ENCODE measurements around the gene COX4I1.

The COX4I1 gene

DNA sequence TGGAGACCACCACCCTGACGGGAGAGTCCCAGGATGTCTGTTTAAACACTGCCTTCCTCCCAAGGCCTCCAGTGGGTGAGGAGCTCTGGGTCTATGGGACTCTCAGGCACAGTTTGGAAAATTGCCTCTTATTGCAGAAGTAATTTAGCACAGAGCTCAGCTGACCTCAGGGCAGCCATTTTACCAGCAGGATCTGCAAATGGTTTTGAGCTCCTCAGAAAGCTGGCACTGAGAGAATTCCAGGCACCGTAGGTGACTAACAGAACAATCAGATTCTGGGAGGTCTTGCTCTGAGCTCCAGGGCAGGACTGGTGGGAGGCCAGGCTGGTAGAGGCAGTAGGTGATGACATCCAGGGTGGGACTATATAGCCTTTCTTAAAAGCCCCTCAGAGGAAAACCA, 31.3 kb upstream of the COX4I1 start:
- DNase-seq: no peak

DNA sequence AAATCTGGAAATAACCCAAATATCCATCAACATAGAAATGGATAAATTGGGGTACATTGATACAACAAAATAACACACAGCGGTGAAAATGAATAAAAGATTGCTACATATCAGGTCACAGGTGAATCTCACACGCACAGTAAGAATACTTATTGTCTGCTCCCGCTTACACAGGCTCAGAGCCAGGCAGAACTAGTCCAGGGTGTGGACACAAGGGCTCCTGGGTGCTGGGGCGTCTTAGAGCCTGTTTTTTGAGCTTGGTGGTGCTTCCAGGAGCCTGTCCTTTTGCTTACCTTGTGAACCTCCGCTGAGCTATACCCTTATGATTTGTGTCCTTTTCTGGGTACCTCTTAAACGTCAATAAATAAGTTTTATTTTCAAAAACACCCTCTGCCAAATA, 28.8 kb upstream of the COX4I1 start:
- no peak for DNase-seq

DNA sequence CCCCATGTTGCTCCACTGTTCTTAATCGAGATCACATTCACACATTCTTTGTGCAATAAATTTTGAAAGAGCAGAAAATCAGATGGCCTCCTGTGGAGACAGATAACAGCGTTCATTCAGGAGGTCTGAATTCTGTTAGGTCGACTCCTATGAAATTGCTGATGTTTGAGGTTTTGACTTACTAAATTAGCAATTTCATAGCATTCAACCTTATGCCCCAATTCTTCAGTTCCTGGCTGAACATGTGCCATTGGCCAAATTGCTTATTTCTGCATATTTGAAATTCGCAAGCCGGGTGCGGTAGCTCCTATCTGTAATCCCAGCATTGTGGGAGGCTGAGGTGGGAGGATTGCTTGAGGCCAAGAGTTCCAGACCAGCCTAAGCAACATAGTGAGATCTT, 26.5 kb upstream of the COX4I1 start:
- DNase-seq: no peak

DNA sequence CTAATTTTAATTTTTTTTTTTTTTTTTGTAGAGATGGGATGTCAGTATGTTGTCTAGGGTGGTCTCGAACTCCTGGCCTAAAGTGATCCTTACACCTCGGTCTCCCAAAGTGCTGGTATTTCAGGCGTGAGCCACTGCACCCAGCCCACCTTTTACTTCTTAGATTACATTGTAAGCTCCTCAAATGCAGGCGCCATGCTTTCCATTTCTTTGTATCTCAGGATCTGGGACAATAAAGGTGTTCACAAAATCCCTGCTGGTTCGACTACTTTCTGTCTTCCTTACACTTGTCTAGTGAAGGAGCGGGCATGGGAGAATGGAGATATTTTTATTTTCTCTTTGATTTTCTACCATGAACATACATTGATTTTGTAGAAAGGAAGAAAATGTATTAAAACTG, 25.4 kb upstream of the COX4I1 start:
- no peak for DNase-seq

DNA sequence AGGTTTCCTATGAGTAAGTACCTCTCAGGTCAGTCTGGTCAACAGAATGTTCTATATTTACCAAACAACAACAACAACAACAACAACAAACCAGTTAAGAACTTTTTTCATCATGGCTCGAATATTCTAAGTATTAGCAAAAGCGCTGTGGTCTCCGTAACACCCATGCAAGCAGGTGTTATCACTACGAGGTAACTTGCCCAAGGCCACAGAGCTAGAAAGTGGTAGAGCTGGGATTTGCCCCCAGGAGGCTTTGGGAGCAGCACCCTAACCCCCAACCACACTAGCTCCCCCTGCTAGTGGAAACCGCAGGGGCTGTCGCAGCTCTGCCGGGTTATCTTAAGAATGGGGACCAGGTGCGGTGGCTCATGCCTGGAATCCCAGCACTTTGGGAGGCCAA, 24.7 kb upstream of the COX4I1 start:
- DNase-seq: no peak

DNA sequence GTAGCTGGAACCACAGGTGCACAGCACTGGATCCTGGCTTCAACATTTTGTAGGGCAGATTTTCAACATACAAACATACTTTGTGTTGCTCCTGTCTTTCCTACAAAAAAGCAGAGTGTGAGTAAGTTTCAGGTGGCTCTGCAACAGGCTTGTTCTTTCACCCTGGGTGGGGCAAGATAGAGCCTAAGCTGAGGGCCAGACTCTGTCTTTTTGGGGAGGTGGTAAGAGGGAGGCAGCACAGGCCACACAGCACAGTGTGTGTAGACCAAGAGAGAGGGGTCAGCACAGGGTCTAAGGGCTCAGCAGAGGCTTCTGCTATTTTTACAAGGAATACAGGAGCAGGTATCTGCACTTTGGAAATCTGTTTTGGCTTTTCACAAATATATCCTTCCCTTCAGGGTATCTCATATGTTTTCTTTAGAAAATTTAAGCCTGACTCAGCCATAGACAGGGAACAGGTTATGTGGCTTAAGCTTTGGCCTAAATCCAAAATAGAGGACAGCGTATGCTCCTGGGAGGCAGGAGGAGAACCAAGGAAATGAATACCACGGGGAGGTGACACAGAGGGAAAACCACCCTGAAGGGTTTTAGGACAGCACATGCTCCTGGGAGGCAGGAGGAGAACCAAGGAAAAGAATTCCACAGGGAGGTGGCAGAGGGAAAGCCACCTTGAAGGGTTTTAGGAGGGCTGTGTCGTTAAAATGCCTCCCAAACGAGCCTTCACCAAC, 21.7 kb upstream of the COX4I1 start:
- no peak for DNase-seq

DNA sequence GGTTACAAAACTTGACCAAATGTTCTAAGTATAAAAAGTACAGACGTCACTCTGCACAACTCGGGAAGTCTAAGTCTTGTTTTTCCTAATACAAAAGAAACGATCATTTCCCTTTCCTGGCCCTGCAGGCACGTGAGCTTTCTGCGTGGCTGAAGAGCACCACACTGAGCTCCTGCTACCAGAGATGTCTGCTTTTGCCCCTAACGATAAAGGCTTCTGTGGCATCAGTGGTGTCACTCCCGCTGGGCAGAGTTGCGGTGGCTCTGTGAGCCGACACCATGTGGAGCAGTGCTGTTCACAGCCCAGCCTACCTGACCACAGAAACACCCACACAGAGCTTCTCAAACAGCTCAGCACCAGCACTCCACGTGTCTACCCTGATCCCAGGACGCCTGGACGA, 20.6 kb upstream of the COX4I1 start:
- DNase-seq: peak; percentile 53

DNA sequence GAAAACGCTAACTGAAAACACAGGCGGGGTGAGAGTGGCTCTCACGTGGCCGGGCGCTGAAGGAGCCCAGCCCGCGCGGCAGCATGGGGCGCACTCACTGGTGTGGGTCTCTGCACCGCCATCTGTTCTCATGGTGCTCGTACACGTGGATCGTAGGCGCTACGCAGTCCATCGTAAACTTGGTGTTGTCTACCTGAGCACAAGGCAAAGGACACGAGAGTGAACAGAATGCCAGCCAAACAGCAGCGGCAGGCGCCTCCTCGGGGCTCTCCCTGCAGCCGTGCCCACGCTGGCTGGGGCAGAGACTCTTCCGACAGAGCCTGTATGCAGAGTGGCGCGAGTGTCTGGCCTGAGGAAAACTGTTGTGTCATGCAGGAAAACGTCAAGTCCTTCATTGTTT, 19.2 kb upstream of the COX4I1 start:
- DNase-seq: no peak

DNA sequence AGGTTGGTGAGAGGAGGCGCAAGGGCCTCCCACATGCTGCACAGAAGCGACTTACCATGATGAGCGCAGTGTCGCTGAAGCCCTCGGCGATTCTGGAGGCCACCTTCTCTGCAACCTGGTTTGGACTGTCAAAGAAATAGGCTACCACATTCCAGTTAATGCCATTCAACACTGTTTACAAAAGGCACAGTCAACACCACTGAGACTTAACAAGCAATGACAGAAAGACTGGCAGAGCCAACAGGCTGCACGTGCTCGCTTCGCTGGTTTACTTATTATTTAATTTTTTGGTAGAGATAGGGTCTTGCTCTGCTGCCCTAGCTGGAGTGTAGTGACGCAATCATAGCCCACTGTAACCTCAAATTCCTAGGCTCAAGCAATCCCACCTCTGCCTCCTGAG, 18.3 kb upstream of the COX4I1 start:
- DNase-seq: no peak

DNA sequence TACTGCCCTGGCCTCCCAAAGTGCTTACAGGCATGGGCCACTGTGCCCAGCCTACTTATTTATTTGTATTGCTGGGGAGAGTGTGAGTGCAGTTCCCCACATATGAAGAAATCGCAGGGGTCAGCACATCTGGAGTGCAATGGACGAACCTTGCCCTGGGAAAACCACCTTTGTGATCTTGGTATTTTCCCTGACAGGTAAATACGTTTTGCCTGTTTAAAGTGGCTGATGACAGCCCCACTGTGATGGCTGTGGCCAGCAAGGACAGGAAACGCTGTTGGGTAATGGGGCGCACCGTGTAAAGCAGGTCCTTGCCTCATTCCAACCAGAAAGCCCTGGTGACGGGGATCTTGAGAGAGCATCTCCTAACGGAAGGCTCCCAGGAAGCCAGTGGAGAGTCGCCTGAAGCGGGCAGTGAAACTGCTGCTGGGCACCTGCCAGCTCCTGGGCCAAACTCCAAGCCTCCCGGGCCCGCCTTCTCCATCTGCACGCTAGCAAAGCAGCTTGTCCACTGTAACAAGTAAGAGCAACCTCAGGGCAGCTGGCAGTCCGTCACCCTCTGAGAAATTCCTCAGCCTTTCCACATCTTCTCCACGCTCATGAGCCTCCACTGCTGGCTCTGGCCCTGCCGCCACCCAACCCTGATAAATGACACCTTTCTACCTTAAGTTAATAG, 17.7 kb upstream of the COX4I1 start:
- no peak for DNase-seq

DNA sequence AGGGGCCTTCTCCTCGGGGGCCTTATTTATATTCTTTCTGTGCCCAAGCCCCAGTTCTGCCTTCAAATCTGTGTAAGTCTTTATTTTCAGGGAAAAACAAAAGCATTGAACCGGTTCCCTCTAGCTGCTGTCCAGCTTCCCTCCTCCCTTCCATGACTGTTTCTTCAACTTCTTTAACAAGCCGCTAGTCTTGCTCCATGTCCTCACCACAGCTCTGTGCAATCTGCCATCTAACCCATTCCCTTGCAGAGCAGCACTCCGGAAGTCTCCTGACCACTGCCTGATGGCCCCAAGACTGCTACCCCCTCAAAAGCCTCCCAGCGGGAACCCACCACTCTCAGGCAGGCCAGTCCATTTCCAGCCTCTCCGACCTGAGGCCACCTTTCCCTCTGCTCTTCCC, 17.0 kb upstream of the COX4I1 start:
- no peak for DNase-seq

DNA sequence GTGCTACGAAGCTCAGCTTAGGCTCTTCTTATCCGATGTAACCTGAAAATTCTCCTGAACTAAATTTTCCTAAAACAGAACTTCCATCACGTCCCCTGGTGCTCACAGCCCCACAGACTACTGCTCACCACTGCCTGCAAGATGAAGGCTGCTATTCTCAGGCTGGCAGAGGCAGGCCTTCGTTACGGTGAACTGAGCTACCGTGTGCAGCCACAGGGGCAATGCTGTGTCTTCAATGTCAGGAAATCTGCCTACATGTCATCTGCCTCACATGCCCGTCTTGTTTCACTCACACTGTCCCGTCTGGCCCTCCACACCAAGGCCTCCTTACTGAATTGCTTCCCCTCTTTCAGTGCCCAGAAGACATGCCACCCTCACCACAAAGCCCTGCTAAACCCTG, 16.1 kb upstream of the COX4I1 start:
- DNase-seq: no peak

DNA sequence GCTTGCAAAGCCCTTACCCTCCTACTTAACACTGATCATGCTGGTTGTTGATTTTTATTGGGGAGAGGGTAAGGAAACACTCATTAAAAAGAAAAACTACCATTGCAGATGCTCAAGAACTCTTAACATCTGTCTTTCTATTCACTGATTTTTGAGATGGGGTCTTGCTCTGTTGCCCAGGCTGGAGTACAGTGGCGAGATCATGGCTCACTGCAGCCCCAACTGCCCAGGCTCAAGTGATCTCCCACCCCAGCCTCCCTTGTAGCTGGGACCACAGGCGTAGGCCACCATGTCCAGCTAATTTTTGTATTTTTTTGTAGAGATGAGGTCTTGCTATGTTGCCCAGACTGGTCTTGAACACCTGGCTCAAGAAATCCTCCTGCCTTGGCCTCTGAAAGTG, 14.7 kb upstream of the COX4I1 start:
- no peak for DNase-seq

DNA sequence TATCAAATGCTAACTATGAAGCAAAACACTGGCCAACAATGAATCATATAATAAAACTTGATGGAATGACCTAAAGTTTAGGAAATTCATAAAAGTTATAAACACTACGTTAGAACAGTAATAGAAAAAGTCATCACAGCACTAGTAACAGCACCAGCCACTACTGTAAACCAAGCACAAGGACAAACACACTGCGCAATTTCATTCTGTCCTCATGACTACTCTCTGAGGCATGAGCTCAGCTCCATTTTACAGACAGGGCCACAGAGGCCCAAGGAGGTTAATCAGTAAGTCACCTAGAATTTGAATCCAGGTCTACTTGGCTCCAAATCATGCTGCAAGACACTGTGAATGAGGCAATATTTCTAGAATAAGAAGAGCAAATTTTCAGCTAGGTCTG, 13.6 kb upstream of the COX4I1 start:
- no peak for DNase-seq

DNA sequence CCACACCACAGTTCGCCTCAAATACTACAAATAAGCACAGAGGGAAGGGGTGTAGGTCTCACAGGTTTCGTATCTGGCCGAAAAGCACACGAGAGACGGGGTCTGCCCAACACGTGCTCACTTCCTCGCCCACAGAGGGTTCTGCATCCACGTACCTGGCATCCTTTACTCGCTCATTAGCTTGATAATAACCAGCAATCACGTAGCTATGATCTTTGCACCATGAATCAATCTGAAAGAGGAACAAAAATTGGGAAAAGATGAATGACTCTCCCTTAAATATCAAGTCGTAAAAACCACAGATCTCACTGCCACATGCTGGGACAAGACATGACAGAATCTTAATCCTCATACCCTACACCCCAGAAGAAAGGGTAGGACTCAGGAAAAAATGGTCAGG, 10.7 kb upstream of the COX4I1 start:
- no peak for DNase-seq

DNA sequence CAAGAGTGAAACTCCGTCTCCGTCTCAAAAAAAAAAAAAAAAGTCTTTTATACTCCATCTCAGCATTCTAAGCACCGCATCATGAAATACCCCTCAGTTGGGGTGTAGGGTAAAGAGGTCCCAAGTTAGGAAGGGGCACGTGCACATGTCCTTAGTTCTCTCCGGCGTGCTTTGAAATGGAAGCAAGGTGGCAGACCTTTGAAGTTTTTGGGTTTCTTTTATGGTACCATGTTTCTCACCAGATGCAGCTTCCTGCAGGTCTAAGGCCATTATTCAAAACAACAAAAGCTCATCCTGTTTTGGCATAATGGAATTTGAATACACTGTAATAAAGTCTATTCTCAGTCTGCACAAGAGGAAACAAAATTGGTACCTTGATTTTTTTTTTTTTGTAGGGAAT, 9.7 kb upstream of the COX4I1 start:
- DNase-seq: no peak

DNA sequence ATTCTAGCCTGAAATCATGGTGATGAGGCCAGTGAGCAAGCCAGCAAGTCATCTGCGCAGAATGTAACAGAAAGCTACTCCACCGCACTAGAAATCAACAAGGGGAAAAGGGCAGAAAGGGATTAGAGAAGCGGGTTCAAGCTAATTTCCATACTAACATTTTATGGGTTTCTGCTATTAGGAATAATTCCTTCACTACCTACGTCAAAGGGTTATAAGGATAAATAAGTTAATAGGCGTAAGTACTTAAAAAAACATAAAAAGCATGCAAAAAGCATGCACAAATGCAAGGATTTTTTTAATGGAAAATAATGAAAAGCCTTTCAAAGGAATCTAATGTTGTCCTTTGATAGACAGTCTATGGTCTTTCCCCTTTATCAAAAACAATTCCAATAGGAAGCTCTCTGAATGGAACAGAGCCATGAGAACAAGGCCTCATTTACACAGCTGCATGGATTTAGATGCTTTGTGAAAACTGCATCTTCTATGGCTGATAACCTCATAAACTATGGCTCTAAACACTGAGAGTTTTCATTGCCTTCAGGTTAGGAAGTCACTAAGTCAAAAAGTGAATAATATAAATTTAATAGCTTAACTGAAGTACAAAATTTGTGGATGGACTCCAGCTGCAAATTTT, 5.7 kb upstream of the COX4I1 start:
- DNase-seq: no peak

DNA sequence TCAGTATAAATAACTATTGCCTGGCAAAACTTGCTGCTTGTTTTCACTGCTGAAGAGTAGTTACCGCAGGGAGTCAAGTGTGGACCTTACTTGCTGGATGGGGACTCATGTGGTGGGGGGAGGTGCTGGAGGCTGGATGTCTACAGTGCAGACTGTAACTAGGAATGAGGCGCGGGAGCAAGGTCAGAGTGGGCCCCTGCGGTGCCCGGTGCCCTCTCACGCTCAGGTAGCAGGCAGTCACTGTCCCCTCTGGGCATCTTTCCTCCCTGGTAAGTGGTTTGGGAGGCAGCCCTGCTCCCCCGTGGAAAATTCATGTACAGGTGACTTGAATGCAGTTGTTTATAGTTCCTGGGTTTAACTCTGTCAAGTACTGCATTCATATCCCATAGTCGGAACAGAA, 4.8 kb upstream of the COX4I1 start:
- no peak for DNase-seq

DNA sequence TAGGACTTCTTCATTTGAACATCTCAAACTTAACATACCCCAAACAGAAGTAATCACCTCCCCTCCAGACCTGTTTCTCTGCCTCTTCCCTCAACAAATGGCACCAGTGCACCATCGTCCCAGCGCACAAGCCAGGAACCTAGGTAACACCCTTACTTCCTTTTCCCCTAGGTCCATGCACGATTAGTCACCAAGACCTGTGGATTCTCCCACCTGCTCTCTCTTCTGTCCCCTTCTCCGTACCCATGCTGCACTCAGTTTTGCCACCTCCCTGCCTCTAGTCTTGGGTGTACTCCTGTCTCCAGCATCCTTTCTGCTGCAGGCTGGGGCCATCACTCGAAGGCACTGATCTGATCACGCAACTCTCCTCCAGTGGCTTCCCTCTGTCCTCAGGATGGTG, 3.3 kb upstream of the COX4I1 start:
- no peak for DNase-seq

DNA sequence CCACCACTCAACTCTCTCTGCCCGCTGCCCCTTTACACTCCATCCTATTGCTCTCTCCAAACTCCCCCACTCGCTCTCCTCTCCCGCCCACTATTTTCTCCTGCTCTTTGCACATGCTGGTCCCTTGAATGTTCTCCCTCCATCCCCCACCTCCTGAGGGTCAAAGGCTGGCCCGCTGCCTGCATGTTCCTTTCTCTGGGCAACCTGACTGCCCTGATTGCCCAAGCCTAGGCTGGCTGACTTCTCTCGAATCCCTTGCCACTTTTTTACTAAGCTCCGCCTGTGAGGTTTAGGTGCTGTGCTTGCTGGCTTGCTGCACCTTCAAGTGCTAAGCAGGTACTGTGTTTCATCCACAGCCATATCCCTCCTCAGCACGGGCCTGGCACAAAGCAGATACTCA, 2.9 kb upstream of the COX4I1 start:
- no peak for DNase-seq

DNA sequence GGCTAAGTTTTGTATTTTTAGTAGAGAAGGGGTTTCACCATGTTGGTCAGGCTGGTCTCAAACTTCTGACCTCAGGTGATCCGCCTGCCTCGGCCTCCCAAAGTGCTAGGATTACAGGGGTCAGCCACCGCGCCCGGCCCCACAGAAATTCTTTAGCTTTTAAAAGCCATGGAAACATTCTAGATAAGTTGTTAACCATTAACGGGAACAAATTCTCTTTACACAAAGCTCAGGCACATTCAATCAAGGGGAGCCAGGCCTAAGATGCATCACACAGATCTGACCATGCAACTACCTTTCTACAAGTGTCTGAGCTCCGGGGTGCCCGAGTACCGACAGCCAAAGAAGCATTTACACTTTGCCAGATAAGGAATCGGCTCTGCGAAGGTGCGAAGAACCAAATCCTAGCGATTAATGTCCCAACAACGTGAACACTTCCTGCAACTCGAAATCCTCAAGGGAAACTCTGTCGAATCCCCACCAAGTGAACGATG, 1.2 kb upstream of the COX4I1 start:
- DNase-seq: no peak

DNA sequence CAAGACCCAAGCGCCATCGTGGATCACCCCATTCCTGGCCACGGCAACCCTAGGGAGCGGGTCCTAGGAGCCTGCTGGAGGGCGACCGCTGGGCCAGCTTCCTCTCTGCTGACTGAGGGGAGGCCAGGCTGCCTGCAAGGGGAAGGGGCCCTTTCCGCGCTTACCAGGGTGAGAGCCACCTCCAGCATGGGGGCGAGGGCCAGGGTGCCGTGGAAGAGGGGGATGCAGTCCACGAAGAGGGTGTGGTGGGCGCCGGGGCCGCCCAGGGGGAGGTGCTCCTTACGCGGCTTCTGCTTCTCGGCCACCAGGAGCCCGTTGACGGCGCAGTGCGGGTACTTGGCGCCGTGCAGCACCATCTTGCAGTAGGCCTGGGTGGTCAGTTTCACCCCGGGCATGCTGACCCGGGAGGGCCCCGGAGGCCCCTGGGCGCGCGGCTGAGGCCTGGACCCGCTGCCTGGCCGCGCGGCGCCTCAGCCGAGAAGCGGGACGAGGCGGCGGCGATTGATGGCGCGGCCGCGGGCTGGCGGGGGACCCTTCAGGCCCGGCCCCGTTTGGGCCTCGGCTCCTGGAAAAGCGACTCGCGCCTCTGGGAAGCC, 496 bp upstream of the COX4I1 start:
- DNase-seq: peak; percentile 31

DNA sequence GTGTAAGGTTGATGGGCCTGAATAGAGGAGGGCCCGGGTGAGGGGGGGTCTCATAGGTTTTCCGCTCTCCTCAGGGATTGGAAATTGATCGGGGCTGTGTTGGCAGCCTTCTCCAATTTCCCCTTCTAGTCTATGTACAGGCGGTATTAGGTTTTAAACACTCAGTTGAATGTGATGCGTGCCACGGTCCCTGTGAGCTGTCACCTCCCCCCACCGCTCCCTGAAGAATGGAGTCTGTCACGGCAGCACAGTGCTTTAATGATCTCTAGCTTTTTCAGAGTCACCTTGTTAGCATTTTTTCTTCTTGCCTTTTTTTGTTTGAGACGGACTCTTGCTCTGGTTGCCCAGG, 800 bp downstream of the COX4I1 start:
- DNase-seq: no peak

DNA sequence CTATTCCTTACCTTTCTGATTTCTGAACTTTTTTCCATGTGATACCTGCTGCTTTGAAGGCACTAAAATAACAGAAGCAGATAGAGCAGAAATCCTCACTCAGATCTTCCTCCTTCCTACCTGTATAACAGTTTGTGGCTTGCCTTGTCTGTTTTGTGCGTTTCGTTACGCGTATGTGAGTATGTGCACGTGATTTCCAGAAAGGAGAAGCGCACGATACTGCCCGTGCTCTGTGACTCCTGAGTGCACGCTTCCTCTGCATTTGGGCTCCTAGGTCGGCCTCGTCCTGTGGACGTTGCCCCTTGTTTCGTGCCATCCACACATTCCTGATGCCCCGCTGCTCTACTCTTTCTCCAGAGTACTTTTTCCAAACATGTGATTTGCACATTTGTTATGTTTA, 4.1 kb downstream of the COX4I1 start:
- DNase-seq: no peak
